Renal pelvis (tissue), 4 donors: ENCODE measurements around the gene NCAPG2. TPM values are rescaled to one million over a fixed set of nuclear protein-coding genes. Genes with fewer than 3 reads are reported as not detected.

Experiments
- DNase-seq: peaks from one replicate; pipeline ENCODE4 v3.0.0-alpha.2; 2013
- polyA plus RNA-seq, 3 donors: library from polyadenylated mRNA; unstranded; fragments of 120-200 nt; gene quantifications; one replicate each; pipeline ENCODE4 v1.2.1, GENCODE V29; 2013; ENCODE audit not compliant: insufficient read length in 3 of 3

Gene NCAPG2
- polyA plus RNA-seq, 3 donors: 24.2 to 26.3 (median 25.5) TPM

DNA sequence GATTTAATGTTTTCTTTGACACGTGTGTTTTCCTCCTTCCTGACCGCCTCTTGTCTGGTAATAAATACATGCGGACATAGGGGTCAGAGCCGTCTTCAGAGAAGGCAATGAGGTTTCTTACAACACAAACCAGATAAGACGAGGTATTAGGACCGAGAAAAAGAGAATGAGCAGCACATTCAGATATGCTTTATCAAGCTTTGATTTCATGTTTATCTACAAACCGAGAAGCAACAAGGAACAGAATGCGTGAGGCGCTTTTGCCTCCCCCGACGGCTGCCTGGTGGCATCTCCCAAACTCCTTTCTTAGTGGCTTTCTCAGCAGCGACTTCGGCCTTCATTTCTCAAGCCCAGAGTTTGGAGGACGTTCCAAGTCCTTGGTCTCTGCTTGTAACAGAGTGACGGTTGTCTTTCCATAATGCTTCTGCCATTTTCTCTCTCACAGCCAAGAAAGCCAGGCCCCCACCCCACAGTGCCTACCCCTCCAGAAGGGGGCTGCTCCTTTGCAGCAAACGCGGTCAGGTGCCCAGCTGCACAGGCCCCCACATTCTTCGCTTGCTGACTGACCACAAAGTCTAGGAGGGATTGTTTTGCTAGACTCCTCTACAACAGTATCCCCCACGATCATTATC is 32.6 kb upstream of the NCAPG2 start:
- DNase-seq: no peak

DNA sequence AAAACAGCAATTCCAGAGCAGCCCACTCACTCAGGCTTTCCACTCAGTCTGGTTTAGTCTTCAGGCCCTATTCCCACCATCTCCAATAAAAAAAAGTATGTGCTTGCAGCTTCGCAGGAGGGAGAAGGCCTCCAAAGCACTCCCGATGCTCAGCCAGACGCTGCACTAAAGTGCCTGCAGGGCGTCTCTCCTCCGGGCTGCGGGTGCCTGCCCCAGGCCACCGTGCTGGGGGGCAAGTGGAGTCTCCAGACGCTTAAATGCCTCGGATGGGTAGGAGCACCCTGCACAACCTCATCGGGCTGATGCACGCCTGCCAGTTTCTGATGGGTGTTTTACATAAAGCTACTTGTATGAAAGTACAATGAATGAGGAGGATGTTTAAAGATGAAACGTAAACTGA is 31.3 kb upstream of the NCAPG2 start:
- no peak for DNase-seq

DNA sequence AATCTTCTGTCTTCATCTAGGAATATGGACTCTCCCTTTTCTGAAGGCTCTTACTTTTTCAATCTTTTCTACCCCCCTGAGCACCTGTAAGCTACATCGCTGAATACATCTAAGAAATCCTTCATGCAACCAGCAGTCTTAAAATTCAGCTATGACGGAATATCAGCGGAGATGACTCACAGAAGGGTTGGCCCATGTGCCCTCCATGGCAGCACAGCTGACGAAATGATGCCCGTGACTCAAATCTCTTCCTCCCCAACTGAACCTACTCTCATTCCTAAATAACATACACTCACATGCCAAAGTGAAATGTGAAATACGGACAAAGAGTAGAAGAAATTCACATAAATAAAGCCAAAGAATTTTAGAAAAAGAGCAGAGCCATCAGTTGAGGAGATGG is 30.3 kb upstream of the NCAPG2 start:
- DNase-seq: no peak

DNA sequence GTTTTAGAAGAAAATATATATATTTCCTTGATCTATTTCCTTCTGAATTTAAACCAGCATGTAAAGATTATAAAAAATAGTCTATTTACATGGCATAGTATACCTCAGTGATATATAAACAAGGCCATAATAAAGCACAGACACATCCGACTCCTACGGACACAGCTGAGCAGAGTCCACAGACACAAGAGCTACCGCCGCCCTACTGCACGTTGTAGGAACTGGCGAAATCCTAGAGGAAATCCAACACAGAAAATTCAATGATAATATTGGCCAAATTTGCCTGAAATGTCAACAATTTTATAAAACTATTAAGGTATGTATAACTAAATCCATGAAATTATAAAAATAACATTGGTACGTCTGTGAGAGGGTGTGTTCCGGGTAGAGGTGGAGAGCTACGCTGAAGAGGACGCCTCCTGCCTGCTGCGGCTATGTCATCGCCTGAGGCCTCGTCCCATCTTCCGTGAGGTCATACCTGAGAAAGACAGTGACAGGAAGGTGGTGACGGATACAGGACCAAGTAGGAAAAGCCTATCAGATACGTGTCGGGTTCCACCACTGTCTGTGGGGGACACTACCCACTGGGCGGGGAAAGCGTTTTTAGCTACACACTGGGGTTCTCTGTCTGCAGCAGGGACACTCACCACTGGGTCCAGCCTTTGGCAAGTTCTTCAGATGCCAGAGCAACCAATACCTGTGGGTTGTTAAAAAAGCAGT is 29.3 kb upstream of the NCAPG2 start:
- no peak for DNase-seq

DNA sequence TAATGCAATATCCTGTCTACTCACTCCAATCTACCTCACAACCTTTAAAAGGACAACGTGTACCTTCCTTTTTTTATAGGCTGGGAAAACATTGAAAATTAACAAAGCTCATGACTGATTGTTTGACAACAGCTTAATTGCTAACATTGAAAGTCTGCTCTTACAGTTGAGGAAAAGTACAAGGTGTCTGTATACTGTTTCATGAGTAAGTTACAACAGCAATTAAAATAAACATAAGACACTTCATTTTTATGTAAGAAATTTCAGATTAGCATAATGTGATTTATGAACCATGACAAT is 28.6 kb upstream of the NCAPG2 start:
- DNase-seq: no peak

DNA sequence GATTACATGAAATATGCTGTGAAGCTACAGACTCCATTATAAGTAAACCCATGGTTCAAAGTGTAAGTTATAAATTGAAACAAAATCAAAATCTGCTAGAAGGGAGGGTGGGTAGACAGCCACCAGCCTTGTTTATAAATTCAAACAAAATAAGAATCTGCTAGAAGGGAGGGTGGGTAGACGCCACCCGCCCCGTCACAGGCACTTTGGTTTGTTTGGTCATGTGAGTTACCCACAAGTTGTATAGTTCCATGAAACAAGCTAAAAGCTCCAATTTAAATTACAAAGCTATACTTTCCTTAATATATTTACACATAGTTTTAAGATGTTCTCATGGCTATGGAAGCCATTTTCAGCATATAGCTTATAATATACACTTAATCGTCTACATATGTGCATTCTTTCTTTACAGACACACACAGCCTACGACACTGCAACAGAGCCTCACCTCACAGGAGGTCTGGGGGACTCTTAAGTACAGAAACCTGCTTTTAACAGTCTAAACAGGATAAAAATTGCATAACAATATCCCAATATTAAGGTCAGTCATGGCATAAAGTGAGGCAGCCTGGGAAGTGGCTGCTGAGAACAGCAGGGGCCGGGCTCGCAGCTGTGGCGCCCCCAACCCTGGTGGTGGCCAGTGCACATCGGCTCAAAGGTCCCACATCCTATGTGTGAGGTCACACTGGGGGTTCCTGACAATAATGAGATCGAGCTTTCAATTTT is 28.1 kb upstream of the NCAPG2 start:
- DNase-seq: no peak

DNA sequence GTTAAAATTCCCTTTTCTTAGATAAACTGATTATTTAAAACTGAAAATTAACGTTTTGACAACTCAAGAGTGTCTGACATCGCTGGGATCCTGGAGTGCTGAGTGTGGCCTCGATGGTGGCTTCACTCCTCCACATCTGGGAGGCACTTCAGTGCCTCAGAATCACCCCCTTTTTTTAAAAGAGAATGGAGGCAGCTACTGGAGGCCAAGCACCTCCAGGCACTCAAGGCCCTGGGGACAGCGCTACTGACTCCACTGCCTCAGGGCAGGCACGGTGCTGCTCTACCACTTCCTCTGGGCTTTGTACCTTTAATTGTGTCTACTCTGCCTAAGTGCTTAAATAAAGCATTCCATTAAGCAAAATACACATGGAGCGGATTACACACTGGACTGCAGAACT is 27.2 kb upstream of the NCAPG2 start:
- no peak for DNase-seq

DNA sequence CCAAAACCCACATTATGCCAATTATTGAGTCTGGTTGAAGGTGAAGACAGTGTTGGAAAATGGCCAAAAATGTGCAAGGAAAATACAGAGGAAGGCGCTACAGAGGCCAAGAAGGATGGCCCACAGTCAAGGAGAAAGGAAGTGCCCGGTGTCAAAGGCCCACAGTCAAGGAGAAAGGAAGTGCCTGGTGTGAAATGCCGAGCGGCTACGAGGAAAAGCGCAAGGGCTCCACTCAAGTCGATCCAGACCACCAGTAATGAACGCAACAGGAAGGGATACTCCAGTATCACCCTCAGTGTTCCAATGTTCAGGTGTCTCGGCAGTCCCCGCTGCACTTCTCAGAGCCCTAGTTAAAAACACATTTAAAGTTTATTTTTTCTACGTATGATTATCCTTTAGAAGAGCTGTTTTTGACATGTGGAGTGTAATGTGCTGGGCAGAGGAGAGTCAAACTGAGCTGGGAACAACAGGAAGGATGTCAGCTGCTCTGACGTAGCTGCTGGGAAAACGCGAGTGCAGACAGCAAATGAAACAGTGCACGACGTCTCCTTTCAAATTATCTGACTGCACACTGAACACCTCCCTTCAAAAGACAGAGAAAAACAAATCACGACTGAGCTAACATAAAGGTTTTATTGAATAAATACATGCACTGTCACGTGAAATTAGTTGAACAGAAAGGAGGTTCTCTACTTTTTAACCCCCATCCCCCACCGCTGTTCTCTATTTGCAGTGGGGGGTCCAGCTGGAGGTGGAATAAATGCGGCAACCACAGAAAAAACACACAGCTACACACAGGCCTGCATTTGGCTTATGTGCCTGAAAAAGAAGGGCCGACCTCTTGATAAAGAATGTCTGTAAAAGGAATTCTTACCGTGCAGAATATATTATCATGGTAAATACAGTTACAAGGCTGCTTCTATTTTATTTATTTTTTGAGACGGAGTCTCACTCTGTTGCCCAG is 26.1 kb upstream of the NCAPG2 start:
- DNase-seq: no peak

DNA sequence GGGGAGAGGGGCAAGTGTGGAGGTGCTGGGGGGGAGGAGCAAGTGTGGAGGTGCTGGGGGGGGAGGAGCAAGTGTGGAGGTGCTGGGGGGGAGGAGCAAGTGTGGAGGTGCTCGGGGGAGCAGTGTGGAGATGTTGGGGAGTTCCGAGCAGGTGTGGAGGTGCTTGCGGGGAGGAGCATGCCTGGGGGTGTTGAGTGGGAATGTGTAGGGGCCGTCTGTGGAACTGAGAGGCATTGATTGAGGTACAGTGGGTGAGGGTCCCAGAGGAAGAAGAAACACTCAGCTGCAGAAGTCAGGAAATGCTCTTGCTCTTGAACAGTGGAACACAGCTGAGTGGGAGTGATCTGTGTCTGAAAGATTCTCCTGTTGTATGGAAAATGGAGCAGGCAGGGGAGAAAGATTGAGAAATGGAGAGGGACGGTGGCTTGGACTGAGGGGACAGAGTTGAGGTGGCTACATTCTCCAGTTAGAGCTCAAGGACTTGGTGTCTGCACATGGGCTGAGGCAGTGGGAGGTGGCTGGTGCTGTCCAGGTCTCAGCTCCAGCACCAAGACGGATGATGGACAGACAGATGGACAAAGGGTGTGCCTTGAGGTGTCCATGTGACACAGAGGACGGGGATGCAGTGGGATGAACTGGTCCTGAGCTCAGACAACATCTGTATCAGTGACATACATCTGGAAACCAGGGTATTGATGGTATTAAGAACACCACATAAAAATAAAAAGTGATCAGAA is 25.2 kb upstream of the NCAPG2 start:
- DNase-seq: no peak

DNA sequence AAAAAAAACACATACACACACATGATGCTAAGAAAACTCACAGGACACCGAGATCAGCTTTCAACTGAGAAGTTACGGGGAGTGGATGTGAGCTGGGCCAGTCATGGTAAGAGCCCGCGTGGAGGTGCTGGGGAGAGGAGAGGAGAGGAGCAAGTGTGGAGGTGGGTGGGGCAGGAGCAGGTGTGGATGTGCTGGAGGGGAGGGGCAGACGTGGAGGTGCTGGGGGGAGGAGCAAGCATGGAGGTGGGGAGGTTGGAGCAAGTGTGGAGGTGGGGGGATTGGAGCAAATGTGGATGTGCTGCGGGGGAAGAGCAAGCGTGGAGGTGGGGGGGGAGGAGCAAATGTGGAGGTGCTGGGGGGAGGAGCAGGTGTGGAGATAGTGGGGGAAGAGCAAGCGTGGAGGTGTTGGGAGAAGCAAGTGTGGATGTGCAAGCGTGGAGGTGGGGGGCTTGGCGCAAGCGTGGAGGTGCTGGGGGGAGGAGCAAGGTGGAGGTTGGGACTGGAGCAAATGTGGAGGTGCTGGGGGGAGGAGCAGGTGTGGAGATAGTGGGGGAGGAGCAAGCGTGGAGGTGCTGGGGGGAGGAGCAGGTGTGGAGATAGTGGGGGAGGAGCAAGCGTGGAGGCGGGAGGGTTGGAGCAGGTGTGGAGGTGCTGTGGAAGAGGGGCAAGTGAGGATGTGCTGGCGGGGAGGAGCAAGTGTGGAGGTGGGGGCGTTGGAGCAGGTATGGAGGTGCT is 24.5 kb upstream of the NCAPG2 start:
- DNase-seq: no peak

DNA sequence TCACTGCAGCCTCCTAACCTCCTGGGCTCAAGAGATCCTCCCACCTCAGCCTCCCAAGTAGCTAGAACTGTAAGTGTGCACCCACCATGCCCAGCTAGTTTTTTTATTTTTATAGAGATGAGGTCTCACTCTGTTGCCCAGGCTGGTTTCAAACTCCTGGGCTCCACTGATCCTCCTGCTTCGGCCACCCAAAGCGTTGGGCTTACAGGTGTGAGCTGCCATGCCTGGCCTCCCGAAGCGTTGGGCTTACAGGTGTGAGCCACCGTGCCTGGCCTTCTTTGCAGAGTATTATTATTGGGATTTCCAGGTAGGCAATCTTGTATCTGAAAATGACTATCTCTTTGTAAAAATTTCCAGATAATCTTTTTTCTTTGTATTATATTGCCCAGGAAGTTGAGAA is 23.1 kb upstream of the NCAPG2 start:
- no peak for DNase-seq

DNA sequence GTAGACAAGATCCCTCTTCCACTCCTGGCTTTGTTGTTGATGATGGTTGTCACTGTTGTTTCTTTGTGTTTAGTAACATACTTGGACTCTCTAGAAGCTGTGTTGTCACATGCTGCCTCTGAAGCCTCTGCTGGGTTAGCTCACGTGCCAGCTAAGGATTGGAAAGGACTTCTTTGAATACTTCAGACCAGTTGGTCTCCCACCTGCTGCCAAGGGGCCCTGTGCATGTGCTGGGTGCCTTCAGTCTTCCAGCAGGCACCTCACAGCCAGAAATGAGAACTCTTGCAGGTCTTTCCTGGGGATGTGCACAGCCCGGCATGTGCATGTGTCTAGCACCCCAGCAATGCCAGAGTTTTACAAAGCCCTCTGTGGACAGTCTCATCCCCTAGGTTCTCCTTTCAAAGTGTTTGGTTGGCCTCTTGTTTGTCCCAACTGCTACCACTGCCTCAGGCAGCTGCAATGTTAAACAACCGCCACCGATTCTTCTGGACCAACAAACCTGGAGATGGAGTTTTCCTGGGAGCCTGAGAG is 21.7 kb upstream of the NCAPG2 start:
- DNase-seq: no peak

DNA sequence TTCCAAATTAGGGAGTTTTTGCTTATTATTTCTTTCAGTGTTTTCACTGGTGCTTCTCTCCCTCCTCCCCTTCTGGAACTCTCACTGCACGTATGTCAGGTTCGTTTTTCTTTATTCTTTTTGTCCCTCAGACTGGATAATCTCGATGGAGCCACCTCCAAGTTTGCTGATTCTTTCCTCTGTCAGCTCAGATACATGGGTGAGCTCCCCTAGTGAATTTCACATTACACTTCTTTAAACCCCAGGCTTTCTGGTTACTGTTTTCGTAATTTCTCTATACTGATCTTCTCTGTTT is 20.8 kb upstream of the NCAPG2 start:
- DNase-seq: no peak

DNA sequence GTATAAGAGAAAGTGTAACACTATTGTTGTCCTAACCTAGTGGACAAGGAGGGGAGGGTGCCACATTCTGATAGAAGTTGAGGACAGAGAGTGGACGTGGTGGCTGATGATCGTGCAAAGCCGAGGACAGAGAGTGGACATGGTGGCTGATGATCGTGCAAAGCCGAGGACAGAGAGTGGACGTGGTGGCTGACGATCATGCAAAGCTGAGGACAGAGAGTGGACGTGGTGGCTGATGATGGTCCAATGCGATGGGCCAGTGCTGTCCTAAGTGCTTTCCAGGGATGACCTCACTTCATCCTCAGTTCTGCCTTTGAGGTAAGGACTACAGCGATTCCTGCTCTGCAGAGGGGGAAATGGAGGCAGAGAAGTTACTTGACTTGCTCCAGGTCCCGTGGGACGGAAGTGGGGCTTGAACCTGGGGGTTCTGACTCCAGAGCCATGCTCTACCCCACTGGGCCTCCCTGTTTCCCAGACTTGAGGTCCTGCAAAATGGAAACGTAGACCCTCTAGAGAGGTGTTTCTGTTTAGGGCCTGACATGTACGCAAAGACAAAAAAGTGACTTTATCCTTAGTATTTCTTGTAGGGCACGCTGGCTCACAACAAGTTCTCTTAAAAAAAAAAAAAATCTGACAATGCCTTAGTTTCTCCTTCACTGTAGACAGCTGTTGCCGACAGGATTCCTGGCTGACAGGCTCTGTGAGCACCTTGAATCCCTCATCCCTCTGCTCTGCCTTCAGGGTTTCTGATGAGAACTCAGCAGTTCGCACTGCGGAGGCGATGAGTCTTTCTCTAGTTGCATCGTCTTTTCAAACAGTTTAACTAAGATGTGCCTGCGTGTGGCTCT is 20.3 kb upstream of the NCAPG2 start:
- DNase-seq: no peak

DNA sequence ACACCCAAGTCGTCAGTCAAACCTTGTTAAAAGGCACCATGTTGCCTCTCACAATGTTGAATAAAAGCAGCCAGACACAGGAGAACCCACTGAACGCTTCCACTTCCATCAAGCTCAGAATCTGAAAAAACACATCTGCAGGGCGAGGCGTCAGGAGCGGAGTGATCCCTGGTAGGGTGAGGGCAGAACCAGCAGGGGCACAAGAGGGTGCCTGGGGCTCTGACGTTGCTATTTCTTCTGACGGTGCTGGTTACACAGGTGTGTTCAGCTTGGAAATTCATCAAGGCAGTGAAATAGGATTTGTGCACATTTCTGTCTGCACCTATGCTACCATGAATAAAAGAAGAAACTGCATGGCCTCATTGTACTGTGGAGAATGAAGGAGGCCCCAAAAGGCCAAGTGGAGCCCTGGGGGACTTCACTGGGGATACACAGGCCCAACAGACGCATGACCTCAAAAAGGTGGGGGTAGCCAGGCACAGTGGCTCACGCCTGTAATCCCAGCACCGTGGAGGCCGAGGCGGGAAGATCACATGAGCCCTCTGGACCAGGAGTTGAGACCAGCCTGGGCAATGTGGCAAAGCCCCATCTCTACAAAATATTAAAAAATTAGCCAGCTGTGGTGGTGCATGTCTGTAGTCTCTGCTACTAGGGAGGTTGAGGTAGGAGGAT is 19.2 kb upstream of the NCAPG2 start:
- DNase-seq: no peak

DNA sequence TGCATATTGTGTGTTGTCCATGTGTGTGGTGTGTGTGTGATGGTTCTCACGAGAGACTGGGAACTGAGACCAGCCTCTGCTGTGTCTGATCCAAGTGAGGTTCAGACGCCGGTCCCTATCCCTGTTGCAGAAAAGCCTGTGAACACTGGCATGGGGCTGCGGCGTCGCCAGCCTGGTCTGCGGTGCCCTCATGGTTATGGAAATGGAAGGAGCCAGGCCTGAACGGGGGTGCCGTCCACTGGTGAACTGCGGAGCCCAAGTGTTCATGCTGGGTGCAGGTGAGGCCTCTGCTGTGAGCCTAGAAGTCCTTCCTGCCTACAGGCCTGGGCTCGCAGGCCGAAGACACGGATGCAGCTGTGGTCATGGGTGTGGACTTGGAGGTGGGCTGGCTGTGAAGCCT is 18.7 kb upstream of the NCAPG2 start:
- DNase-seq: no peak

DNA sequence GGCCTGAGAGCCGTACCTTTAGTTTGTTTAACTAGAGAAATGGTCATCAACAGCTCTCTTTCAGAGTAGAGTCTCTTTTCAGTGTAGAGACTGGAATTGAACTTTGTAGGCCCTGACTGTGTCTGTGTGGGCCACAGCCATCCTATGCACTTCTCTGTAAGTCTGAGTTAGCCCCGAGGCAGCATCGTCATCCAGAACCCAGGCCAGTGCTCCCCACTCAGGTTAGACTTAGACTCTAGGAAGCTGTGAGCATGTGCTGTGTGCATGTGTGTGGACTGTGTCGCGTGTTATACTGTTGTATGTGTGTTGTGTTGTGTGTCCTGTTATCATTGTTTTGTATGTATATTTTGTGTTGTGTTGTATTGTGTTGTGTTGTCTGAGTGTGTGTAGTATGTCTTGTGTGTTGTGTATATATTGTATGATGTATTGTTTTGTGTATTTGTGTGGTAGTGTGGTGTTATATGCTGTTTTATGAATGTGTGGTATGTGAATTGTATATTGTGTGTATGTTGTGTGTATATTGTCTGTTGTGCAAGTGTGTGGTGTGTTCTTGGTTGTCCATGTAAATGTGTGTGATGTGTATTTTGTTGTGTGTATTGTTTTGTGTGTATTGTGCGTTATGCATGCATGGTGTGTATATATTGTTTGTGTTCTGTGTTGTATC is 18.1 kb upstream of the NCAPG2 start:
- no peak for DNase-seq

DNA sequence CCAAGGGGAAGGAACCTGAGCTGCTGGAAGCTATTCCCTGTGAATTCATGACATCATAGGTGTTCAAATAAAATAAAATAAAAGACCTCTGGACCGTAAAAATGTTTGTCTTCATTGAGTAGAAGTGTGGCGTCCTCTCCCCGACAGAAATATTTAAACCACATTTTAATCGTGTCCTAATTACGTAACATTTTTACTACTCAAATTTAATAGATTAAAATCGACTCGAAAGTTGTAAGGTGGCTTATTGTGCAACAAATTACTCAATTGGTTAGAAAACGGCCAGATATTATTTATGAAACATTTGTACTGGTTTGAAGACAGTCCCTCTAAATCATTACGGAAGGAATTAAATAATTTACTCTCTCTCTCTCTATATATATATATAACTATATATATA is 15.5 kb upstream of the NCAPG2 start:
- DNase-seq: no peak

DNA sequence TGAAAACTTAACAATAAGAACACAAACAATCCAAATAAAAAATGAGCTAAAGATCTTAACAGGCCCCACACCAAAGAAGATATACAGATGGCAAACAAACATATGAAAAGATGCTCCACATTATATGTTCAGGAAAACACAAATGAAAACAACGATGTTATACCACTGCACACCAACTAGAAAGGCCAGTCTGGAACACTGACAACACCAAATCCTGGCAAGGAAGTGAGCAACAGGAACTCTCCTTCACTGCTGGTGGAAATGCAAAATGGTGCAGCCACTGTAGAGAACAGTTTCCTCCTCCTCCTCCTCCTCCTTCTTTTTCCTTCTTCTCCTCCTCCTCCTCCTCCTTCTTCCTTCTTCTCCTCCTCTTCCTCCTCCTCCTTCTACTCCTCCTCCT is 12.2 kb upstream of the NCAPG2 start:
- no peak for DNase-seq
